Fibroblast of skin of right quadriceps (primary cell): Measurements from ENCODE around the gene GRK7.

ENCODE experiments used
- DNase-seq: peaks from one replicate; pipeline ENCODE4 v3.0.0-alpha.2; 2013

GRK7 gene, protein sequence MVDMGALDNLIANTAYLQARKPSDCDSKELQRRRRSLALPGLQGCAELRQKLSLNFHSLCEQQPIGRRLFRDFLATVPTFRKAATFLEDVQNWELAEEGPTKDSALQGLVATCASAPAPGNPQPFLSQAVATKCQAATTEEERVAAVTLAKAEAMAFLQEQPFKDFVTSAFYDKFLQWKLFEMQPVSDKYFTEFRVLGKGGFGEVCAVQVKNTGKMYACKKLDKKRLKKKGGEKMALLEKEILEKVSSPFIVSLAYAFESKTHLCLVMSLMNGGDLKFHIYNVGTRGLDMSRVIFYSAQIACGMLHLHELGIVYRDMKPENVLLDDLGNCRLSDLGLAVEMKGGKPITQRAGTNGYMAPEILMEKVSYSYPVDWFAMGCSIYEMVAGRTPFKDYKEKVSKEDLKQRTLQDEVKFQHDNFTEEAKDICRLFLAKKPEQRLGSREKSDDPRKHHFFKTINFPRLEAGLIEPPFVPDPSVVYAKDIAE (N-terminal part only)

GRCh38 chr3:141763088-141763750 is at the start of gene GRK7:
GRK7 (plus strand) TSS chr3:141763408; CDS start chr3:141778285, 14,877 bp downstream.
- no peak for DNase-seq

- no peak for DNase-seq
Observed at GRCh38 chr3:141714671-141715070, 48.5 kb upstream of the GRK7 start.

DNA sequence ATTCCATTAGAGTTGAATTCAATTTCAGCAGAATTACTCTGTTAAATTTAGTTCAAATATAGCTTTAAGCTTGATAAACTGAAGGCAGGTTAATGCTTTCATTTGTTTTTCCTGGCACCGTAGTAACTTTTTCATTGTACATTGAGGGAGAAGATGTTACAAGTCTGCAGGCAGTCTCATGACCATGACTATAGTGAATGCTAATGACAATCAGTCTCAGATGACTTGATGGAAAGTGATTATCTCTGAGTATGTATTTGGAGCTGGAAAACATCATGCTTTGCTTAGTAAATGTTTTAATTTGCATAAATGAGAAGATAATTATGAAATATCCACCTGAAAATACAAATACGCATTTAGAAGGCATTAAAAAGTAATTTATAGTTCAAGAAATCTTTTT is 41.1 kb upstream of the GRK7 start:
- no peak for DNase-seq

DNA sequence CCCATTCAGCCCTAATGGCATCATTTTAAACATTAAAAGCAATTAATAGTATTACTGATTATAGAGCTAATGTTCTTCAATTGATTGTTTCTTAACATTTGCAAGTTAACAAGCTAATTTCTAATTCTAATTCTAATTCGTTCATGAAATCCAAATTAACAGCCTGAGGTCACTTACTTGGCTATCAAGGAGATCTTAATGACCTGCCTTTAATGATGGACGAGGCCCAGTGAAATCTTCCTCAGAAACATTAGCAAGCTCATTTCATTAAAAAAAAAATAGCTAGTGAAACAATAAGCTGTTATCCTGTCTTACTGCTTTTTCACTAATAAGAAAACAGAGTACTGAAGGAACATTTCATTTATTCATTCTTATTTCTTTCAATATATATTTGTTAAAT is 40.6 kb upstream of the GRK7 start:
- no peak for DNase-seq

DNA sequence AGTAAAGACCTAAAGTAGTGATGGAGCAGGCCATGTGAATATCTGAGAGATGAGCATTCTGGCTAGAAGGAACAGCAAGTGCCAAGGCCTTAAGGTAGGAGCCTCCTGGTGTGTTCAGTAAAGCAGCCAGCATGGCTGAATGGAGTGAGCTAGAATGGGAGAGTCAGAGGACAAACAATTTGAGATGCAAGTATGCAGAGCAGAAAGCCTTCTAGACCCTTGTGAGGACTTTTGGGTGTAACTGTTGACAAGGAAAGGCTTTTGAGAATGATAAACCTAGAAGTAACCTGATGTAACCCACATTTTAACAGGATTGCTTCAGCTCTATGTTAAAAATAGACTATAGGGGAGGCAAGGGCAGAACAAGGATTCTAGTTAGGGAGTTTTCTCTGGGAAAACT is 40.0 kb upstream of the GRK7 start:
- no peak for DNase-seq

DNA sequence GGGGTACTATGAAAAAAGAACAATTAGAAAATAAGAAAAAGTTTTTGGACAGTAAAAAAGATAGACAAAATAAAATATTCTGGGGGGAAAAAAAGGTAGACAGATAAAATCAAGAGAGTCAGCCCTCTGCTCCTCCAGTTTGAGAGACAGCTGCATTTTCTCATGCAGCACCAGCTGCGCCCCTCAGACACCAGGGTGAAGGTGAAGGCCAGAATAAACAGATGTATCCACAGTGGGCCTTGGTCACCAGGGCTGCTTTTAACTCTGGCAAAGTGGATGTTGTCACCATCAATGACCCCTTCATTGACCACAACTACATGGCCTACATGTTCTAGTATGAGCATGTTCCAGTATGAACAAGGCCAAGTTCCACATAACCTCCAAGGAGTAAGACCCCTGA is 39.0 kb upstream of the GRK7 start:
- no peak for DNase-seq

DNA sequence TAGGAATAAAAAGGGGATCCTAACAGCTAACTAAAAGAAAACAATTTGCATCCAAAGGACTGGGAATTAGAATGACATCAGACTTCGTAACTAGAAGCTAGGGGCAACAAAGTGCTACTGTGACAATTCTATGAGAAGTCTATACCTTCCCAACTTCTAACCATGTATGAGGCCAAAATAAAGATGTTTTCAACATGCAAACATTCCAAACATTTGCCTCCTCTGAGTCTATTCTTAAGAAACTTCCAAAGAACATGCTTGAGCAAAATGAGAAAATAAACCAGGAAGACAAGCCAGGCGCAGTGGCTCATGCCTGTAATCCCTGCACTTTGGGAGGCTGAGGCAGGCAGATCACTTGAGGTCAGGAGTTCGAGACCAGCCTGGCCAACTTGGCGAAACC is 38.2 kb upstream of the GRK7 start:
- no peak for DNase-seq

DNA sequence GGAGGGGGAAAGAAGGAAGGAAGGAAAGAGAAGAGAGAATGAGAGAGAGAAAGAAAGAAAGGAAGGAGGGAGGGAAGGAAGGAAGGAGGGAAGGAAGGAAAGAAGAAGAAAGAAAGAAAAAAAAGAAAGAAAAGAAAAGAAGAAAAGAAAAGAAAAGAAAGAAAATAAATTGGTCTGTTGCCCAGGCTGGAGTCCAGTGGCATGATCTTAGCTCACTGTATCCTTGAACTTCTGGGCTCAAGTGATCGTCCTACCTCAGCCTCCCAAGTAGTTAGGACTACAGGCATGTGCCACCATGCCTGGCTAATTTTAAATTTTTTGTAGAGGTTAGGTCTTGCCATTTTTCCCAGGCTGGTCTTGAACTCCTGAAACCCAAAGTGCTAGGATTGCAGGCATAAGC is 36.7 kb upstream of the GRK7 start:
- no peak for DNase-seq

- DNase-seq = no peak
Observed at GRCh38 chr3:141728355-141728892, 34.8 kb upstream of the GRK7 start.

DNA sequence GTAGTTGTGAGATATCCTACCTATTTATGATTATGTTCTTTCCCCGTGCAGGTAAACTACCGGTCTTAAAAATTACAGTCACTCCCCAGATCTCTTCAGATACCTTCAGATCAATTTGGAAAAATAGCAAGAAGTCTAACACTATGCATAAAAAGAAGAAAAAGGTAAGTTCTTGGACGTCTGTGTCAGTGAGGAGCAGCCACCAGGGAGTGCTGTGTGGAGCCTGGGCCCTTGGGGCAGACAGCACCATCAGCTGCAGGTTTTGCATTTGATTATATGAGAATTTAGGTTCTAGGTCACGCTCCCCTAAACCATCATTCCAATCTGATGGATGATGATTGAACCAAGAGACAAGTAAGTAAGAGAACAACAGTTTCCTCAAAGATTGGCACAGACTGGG is 34.0 kb upstream of the GRK7 start:
- DNase-seq = no peak

DNA sequence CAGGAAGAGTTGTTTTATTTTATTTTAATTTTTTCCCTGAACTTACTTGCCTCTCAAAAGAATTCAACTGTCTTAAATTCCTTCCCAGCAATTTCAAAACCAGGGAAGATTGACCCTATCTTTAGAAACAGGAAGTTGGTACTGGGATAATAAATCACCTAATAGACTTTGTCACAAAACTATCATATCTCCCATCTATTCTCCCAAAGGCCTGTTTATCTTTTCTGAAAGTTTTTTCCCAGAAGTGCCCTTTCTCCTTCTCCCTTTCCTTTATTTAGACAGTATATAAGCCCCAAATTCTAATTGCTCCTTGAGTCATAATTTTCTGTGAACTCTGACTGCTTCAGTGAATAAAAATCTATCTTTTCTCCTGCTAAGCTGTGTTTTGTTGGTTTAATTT is 28.0 kb upstream of the GRK7 start:
- DNase-seq = no peak

DNA sequence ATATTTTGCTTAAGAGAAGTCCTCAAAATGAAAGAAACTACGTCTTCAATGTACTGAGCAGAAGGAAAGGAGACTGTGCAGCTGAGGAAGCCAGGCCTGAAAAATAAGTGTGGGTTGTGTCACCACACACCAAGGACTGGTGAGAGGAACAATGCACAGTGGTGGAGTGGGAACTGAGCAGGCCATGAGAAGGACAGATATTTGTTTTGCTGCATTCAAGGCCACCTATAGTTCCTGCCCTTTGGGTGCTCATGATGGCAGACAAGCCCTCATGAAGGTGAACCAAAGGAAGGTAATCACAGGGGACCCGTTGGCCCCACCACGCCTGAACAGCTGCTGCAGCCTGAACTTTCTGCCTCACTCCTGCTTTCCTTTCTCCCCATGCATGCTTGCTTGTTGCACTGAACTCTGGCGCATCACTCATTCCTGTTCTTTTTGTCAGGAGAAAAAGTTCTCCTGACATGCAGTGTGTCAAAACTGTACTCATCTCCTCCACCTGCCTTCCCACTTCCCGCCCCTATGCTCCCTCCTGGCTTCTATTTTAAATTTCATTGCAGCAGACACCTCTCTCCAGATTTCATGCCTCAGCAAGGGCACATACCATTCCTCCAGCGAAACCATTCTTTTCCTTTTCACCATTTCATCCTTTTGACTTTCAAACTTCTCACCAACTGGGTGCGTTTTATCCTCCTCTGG is 27.3 kb upstream of the GRK7 start:
- DNase-seq = no peak

GRCh38 chr3:141737093-141737492 is 26.1 kb upstream of the GRK7 start:
- DNase-seq = no peak

DNA sequence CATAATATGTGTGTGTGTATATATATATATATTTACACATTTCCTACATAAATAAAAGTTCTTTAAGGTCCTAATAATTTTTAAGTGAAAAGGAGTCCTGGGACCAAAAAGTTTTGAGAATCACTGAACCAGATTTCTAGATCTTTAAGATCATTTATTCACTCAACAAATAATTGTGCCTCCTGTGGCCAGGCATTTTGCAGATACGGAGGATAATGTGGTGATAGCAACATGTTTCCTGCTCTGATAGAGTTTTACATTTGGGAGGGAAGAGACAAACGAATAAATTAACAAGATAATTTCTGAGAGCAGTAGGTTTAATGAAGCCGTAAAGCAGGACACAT is 25.6 kb upstream of the GRK7 start:
- no peak for DNase-seq

GRCh38 chr3:141738022-141738890 is 25.0 kb upstream of the GRK7 start, which contains the start of gene RNF7:
RNF7 (plus strand) TSS chr3:141738298; CDS start chr3:141738342, 44 bp downstream.
- peak; percentile 97 for DNase-seq

DNA sequence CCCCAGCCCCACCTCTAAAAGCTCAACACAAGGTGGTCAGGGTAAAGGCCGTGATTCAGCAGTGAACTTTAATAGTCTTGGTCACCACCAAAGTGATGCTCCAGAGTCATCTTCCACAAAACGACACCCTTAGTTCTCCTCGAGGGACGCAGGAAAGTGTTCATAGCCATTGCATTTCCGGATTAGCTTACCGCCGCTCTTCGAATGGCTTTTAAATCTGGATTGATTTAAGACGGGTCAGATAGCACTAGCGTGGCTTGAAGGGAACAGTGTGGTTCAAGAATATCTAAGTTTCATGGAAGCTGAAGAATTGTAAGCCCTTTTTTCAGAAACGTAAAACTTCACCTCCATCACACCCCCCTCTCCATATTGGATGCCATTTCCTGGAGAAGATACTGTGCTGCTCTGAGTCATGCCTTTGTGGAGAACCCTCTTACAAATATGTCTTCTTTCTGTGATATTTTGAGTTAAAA is 24.3 kb upstream of the GRK7 start:
- peak; percentile 48 for DNase-seq

- DNase-seq = no peak
Observed at GRCh38 chr3:141739731-141740130, 23.5 kb upstream of the GRK7 start.

DNA sequence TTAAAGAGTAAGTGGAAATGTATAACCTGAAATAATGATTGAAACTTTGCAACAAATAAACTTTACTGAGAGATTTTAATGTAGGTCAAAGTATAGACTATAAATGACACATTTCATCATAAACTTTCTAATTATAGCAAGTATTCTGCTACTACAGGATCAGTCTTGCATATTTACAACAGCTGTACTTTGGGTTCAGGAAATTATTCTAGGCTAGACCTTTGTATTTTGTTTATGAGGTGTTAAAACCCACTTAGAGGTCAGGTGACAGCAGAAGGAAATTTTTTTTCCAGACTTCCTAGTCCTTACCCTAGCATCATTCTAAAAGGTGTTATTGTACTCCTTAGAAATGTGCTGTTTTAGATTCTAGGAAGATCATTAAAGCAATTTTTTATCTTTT is 22.9 kb upstream of the GRK7 start:
- no peak for DNase-seq

- DNase-seq = no peak
Observed at GRCh38 chr3:141743305-141743704, 19.9 kb upstream of the GRK7 start.

GRCh38 chr3:141746962-141747361 is 16.2 kb upstream of the GRK7 start:
- DNase-seq = no peak

DNA sequence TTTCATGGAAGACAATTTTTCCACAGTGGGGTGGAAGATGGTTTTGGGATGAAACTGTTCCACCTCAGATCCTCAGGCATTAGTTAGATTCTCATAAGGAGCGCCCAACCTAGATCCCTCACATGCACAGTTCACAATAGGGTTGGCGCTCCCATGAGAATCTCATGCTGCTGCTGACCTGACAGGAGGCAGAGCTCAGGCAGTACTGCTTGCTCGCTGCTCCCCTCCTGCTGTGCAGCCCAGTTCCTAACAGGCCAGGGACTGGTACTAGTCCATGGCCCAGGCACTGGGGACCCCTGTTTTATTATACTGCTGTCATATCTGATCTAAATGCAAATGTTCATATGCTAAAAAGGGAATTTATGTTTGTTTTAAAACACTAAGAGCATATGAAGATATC is 9.8 kb upstream of the GRK7 start:
- DNase-seq = no peak

DNA sequence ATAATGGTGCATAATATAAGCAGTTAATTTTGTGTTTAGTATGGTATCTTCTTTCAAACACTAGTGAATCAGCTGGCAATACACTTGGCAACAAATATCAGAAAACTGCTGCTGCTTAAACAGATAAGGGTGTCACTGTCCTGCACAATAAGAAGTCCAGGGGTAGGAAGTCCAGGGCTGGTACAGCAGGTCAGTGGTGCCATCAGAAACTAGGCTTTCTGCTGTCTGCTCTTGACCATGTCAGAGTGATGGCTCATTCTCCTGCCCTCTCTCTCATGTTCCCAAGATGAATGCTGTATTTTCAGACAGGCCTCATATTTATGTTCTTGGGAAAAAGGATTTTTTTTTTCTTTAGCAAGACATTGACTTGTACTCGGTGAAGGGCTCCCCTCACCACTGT is 9.2 kb upstream of the GRK7 start:
- DNase-seq = no peak
